Hepatocyte (in vitro differentiated cells): ENCODE results near the gene PRMT1.

Experiments used
- EZH2 ChIP-seq: fragments of 200-600 bp; sonication (generic); IDR thresholded peaks from 2 replicates; pipeline ENCODE4 v1.6.1; 2016; ENCODE audit warnings: antibody characterized with exemption, mild to moderate bottlenecking, borderline replicate concordance
- TF ChIP-seq, protein P1 (sequence below): fragments of 200-600 bp; sonication (generic); IDR thresholded peaks from 2 replicates; pipeline ENCODE4 v1.5.1; 2016; ENCODE audit warnings: antibody characterized with exemption, mild to moderate bottlenecking; ENCODE audit not compliant: poor library complexity

DNA sequence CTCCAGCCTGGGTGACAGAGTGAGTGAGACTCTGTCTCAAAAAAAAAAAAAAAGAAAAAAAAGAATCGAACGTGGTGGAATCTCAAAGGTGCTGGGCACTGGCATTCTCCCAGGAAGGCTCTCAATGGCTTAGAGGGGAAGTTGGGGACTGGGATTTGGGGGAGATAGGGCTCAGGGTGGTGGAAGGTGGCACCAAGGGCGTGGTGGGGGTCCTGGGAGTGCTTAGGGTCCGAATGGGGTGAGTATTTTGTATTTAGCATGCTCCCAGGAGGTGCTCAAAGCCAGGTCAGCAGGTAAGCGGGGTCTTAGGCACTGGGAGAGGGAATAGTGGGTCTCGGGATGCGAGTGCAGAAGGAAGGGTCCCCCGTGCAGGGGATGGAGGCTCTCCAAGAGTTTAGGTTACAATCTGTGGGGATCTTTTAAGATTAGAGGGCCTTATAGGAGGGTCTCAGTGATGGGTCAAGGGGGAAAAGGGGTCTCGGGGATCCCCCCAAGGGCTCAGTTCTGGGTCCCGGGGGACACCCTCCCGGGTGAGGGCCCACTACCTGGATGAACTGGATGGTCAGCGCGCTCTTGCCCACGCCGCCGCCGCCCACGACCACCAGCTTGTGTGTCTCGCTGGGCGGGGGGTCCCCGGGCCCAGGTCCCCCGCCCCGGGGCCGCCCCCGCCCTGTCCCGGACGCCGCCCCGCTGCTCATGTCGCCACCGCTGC, 37.5 kb upstream of the PRMT1 start:
- TF ChIP-seq, protein P1, sequence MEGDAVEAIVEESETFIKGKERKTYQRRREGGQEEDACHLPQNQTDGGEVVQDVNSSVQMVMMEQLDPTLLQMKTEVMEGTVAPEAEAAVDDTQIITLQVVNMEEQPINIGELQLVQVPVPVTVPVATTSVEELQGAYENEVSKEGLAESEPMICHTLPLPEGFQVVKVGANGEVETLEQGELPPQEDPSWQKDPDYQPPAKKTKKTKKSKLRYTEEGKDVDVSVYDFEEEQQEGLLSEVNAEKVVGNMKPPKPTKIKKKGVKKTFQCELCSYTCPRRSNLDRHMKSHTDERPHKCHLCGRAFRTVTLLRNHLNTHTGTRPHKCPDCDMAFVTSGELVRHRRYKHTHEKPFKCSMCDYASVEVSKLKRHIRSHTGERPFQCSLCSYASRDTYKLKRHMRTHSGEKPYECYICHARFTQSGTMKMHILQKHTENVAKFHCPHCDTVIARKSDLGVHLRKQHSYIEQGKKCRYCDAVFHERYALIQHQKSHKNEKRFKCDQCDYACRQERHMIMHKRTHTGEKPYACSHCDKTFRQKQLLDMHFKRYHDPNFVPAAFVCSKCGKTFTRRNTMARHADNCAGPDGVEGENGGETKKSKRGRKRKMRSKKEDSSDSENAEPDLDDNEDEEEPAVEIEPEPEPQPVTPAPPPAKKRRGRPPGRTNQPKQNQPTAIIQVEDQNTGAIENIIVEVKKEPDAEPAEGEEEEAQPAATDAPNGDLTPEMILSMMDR, result no peak
- no peak for TF ChIP-seq EZH2
